HG03442 (cell line): ENCODE results near the gene SLC7A1.

Experiments used
- ATAC-seq: cut with Tn5 transposase; IDR thresholded peaks from one replicate; pipeline ENCODE4 v1.9.1; 2021; ENCODE audit warnings: mild to moderate bottlenecking, moderate library complexity; ENCODE audit not compliant: unreplicated experiment

SLC7A1 gene

GRCh38 chr13:29562786-29563438 lies 32.6 kb downstream of the SLC7A1 start:
- no peak for ATAC-seq

- no peak for ATAC-seq
Measured at GRCh38 chr13:29561918-29562317, 33.6 kb downstream of the SLC7A1 start.

- no peak for ATAC-seq
Measured at GRCh38 chr13:29556742-29557141, 38.7 kb downstream of the SLC7A1 start.

- ATAC-seq = no peak
Measured at GRCh38 chr13:29551214-29551613, 44.3 kb downstream of the SLC7A1 start.

GRCh38 chr13:29550430-29550988 lies 45.0 kb downstream of the SLC7A1 start:
- no peak for ATAC-seq

GRCh38 chr13:29548722-29549121 lies 46.8 kb downstream of the SLC7A1 start:
- no peak for ATAC-seq

GRCh38 chr13:29547153-29547552 lies 48.3 kb downstream of the SLC7A1 start:
- no peak for ATAC-seq

- ATAC-seq = no peak
Measured at GRCh38 chr13:29546662-29547061, 48.8 kb downstream of the SLC7A1 start.

GRCh38 chr13:29545988-29546387 lies 49.5 kb downstream of the SLC7A1 start:
- ATAC-seq = no peak

- ATAC-seq = peak; percentile 99
Measured at GRCh38 chr13:29543230-29544215, 52.0 kb downstream of the SLC7A1 start.

- ATAC-seq = no peak
Measured at GRCh38 chr13:29542381-29542780, 53.1 kb downstream of the SLC7A1 start.

- no peak for ATAC-seq
Measured at GRCh38 chr13:29541400-29541799, 54.1 kb downstream of the SLC7A1 start.

- ATAC-seq = no peak
Measured at GRCh38 chr13:29540799-29541198, 54.7 kb downstream of the SLC7A1 start.

- no peak for ATAC-seq
Measured at GRCh38 chr13:29540334-29540733, 55.2 kb downstream of the SLC7A1 start.

GRCh38 chr13:29539856-29540255 lies 55.6 kb downstream of the SLC7A1 start:
- ATAC-seq = no peak

- no peak for ATAC-seq
Measured at GRCh38 chr13:29538652-29539040, 56.8 kb downstream of the SLC7A1 start.

GRCh38 chr13:29537736-29538651 lies 57.5 kb downstream of the SLC7A1 start:
- no peak for ATAC-seq

GRCh38 chr13:29536853-29537252 lies 58.6 kb downstream of the SLC7A1 start:
- no peak for ATAC-seq

GRCh38 chr13:29535663-29536655 lies 59.5 kb downstream of the SLC7A1 start:
- ATAC-seq = no peak
